ENCODE data around the gene ATG9B. TPM values are rescaled to one million over a fixed set of nuclear protein-coding genes. Genes with fewer than 3 reads are reported as not detected.

ATG9B gene
- total RNA-seq, 4 donors from 2014 or later: 0.46 TPM; not detected in 3

DNA sequence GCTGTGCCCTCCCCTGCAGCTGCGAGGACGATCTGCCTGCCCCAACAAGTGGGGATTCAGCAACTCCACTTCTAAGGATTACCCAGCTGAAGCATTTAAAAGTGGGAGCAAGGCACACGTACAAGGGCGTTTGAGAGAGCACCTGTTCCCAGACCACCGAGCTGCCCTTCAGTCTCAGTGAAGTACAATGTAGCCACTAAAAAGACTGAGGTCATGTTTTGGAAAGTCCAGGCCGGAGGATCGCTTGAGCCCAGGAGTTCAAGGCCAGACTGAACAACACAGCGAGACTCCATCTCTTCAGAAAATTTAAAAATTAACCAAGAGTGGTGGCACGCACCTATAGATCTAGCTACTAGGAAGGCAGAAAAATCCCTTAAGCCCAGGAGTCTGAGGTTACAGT is 18.7 kb downstream of the ATG9B start:
- ATAC-seq (ENCODE audit: low FRiP score) (no peak), DNase-seq (ENCODE audit: low spot score) (no peak)
- TF ChIP-seq, protein P1, sequence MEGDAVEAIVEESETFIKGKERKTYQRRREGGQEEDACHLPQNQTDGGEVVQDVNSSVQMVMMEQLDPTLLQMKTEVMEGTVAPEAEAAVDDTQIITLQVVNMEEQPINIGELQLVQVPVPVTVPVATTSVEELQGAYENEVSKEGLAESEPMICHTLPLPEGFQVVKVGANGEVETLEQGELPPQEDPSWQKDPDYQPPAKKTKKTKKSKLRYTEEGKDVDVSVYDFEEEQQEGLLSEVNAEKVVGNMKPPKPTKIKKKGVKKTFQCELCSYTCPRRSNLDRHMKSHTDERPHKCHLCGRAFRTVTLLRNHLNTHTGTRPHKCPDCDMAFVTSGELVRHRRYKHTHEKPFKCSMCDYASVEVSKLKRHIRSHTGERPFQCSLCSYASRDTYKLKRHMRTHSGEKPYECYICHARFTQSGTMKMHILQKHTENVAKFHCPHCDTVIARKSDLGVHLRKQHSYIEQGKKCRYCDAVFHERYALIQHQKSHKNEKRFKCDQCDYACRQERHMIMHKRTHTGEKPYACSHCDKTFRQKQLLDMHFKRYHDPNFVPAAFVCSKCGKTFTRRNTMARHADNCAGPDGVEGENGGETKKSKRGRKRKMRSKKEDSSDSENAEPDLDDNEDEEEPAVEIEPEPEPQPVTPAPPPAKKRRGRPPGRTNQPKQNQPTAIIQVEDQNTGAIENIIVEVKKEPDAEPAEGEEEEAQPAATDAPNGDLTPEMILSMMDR (IDR thresholded peaks at IDR 0.05): no peak

DNA sequence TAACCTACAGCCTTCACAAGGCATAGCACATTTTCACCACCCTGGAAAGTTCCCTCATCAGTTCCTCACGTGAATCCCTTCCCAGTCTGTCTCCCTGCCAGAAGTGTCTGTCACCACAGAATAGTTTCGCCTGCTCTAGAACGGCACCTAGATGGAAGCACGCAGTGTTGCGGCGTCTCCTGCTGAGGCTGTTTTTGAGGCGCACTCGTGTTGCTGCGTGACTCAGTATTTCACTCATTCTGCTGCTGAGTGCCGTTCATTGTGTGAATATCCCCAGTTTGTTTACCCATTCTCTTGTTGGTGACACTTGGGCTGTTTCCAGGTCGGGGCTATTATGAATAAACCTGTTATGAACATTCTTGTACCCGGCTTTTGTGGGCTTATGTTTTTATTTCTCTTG is 20.7 kb downstream of the ATG9B start:
- ATAC-seq (ENCODE audit: low FRiP score) (no peak), DNase-seq (ENCODE audit: low spot score) (no peak)
- TF ChIP-seq, protein P1 (IDR thresholded peaks at IDR 0.05): no peak

DNA sequence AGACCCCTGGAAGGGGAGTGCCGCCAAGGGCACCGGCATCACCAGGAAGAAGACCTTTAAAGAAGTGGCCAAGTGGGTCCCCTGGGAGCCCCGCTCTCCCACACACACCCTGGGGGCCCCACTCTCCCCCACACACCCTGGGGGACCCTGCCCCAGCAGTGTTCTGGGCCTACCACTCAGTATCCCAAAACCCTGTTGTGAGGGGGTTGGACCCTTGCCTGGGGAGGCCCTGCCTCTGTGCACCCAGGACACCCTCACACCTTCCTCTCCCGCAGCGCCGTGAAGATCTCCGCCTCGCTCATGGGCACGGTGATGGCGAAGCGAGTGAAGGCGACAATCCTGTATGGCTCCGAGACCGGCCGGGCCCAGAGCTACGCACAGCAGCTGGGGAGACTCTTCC is 22.7 kb downstream of the ATG9B start:
- ATAC-seq (ENCODE audit: low FRiP score) (no peak), DNase-seq (ENCODE audit: low spot score) (no peak)
- TF ChIP-seq, protein P1 (IDR thresholded peaks at IDR 0.05): no peak

GRCh38 chr7:151000897-151001495 is 23.3 kb downstream of the ATG9B start:
- DNase-seq (ENCODE audit: low spot score) (no peak), ATAC-seq (ENCODE audit: low FRiP score) (no peak)
- TF ChIP-seq, protein P1 (IDR thresholded peaks at IDR 0.05): no peak

DNA sequence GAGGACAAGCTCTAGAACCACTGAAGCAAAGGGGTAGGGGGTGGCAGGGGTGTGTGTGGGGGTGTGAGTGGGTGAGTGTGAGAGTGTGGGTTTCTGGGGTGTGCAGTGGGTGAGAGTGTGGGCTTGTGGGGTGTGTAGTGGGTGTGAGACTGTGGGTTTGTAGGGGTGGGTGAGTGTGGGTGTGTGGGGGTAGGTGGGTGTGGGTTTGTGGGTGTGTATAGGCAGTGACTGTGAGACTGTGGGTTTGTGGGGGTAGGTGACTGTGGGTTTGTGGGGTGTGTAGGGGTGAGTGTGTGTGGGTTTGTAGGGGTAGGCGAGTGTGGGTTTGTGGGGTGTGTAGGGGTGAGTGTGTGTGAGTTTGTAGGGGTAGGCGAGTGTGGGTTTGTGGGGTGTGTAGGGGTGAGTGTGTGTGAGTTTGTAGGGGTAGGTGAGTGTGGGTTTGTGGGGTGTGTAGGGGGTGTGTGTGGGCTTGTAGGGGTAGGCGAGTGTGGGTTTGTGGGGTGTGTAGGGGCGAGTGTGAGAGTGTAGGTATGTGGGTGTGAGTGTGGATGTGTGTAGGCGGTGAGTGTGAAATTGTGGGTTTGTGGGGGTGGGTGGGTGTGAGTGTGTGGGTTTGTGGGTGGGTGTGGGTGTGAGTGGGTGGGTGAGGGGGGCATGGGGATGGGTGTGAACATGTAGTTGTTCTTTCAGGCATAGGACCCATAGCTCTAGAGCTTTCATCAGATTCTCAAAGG is 24.6 kb downstream of the ATG9B start:
- TF ChIP-seq, protein P1 (IDR thresholded peaks at IDR 0.05): no peak
- DNase-seq (ENCODE audit: low spot score): no peak
- ATAC-seq (ENCODE audit: low FRiP score): no peak

DNA sequence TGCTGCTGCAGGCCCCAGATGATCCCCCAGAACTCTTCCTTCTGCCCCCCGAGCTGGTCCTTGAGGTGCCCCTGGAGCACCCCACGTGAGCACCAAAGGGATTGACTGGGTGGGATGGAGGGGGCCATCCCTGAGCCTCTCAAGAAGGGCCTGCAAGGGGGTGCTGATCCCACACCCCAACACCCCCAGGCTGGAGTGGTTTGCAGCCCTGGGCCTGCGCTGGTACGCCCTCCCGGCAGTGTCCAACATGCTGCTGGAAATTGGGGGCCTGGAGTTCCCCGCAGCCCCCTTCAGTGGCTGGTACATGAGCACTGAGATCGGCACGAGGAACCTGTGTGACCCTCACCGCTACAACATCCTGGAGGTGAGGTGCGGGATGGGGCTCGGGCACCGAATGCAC is 25.3 kb downstream of the ATG9B start:
- ATAC-seq (ENCODE audit: low FRiP score): no peak
- DNase-seq (ENCODE audit: low spot score): no peak
- TF ChIP-seq, protein P1 (IDR thresholded peaks at IDR 0.05): no peak

GRCh38 chr7:150998341-150998740 is 26.0 kb downstream of the ATG9B start:
- TF ChIP-seq, protein P1 (IDR thresholded peaks at IDR 0.05): no peak
- DNase-seq (ENCODE audit: low spot score) (no peak), ATAC-seq (ENCODE audit: low FRiP score) (no peak)

Measured in omental fat pad (tissue), 4 donors.